Lung (tissue), 12 donors: ENCODE measurements around the gene MAPK7. TPM values are rescaled to one million over a fixed set of nuclear protein-coding genes. Genes with fewer than 3 reads are reported as not detected.
A peak's percentile ranks its signal among the peaks of the same experiment; 100 is the strongest.

Experiments used
- ATAC-seq: fragments of 200-7000 bp; cut with Tn5 transposase; one replicate; pipeline ENCODE4 v1.9.1; 2020; ENCODE audit warnings: moderate number of reproducible peaks; ENCODE audit not compliant: insufficient read depth, low FRiP score
- DNase-seq, 3 donors: peaks; one replicate each; pipeline ENCODE4 v3.0.0-alpha.2; 2013 to 2017
- H3K27ac ChIP-seq, 2 donors: one replicate each; pipeline ENCODE4 v1.5.1; 2013; ENCODE audit warnings: mild to moderate bottlenecking in 2 of 2, moderate library complexity in 2 of 2, control low read depth in 1 of 2, inconsistent platforms in 1 of 2, low read depth in 1 of 2, low read length in 1 of 2
- H3K27me3 ChIP-seq, 3 donors: one replicate each; pipeline ENCODE4 v1.5.1; 2013; ENCODE audit warnings: low read length in 2 of 3; ENCODE audit not compliant: control insufficient read depth in 3 of 3, insufficient read depth in 3 of 3
- H3K36me3 ChIP-seq, 4 donors: one replicate each; pipeline ENCODE4 v1.5.1; 2013; ENCODE audit warnings: low read length in 4 of 4, mild to moderate bottlenecking in 1 of 4, moderate library complexity in 1 of 4; ENCODE audit not compliant: control insufficient read depth in 4 of 4, insufficient read depth in 4 of 4
- H3K4me1 ChIP-seq, 5 donors: one replicate each; pipeline ENCODE4 v1.5.1; 2013; ENCODE audit warnings: low read length in 5 of 5, mild to moderate bottlenecking in 2 of 5, moderate library complexity in 1 of 5; ENCODE audit not compliant: control insufficient read depth in 5 of 5, insufficient read depth in 5 of 5
- H3K4me3 ChIP-seq: one replicate; pipeline ENCODE4 v1.5.1; 2013; ENCODE audit warnings: mild to moderate bottlenecking, control low read depth, moderate library complexity
- H3K9ac ChIP-seq, 2 donors: one replicate each; pipeline ENCODE4 v1.5.1; 2013; ENCODE audit warnings: low read length in 2 of 2, control low read depth in 1 of 2; ENCODE audit not compliant: insufficient read depth in 1 of 2
- H3K9me3 ChIP-seq, 4 donors: one replicate each; pipeline ENCODE4 v1.5.1; 2013; ENCODE audit warnings: low read length in 3 of 4, mild to moderate bottlenecking in 1 of 4, moderate library complexity in 1 of 4; ENCODE audit not compliant: control insufficient read depth in 4 of 4, insufficient read depth in 3 of 4
- CTCF ChIP-seq: IDR thresholded peaks from 2 replicates; pipeline ENCODE4 v1.5.1; 2012; ENCODE audit warnings: mild to moderate bottlenecking; ENCODE audit errors: control extremely low read depth, extremely low read depth
- WGBS, 2 donors: extraction: QIAGEN DNeasy Blood & Tissue Kit; methylation state at CpG; one replicate each; pipeline ENCODE4 v1.1.7; 2013; 5-methylcytosine and 5-hydroxymethylcytosine counted together
- polyA plus RNA-seq, 2 donors: library from polyadenylated mRNA; stranded (reverse); fragments of 200-250 nt; gene quantifications; one replicate each; pipeline ENCODE4 v1.2.1, GENCODE V29; 2013
- total RNA-seq, 2 donors: library from RNA; depleted of rRNA in 1 of 2; stranded (reverse); fragments of >200 nt in 1 of 2; gene quantifications; one replicate each; pipeline ENCODE4 v1.2.1, GENCODE V29; 2014 to 2021
- donor health status: control.
- donor health status: control.
- donor health status: Bipolar disorder and iron deficiency.
- donor health status: healthy.
- donor health status: DM: yes; HTN: yes; CAD: no.

Gene MAPK7
- total and polyA plus RNA-seq, 4 donors: 13.7 to 45.7 (median 22.8) TPM

GRCh38 chr17:19399750-19400450, 21.6 kb downstream of the MAPK7 start:
- Histone ChIP-seq H3K9ac (no peak overlapping the region), H3K4me3 (no peak overlapping the region), H3K36me3 (no peaks in the 10 kb centered on the region), H3K4me1 (peaks cover 0 to 45% (median 20%) of the 10 kb centered on the region in 5 donors), H3K9me3 (peaks cover 0 to 3% (median 0%) of the 10 kb centered on the region in 4 donors), H3K27ac (peak overlapping the region in 1 of 2 donors; percentile 62), H3K27me3 (no peaks in the 10 kb centered on the region)
- 84% methylated on average over 3 of the region's 3 CpGs for WGBS, 2 donors
- no peak for TF ChIP-seq CTCF
- DNase-seq (peak; percentile 87 to 94 (median 89)), ATAC-seq (no peak)

GRCh38 chr17:19401321-19402010, 23.2 kb downstream of the MAPK7 start:
- 84 to 85% methylated on average over 8 of the region's 8 CpGs for WGBS, 2 donors
- Histone ChIP-seq H3K36me3 (no peaks in the 10 kb centered on the region), H3K9ac (no peak overlapping the region), H3K4me1 (peaks cover 0 to 45% (median 20%) of the 10 kb centered on the region in 5 donors), H3K27me3 (no peaks in the 10 kb centered on the region), H3K9me3 (peaks cover 0 to 3% (median 0%) of the 10 kb centered on the region in 4 donors), H3K27ac (no peak overlapping the region), H3K4me3 (no peak overlapping the region)
- ATAC-seq: no peak
- TF ChIP-seq CTCF: no peak
- peak in 1 of 3 donors; percentile 36 for DNase-seq

GRCh38 chr17:19402171-19402570, 23.9 kb downstream of the MAPK7 start:
- ATAC-seq (no peak), DNase-seq (peak in 2 of 3 donors; percentile 38 to 42)
- 87 to 88% methylated on average over 1 of the region's 1 CpG for WGBS, 2 donors
- no peak overlapping the region for H3K9ac ChIP-seq
- H3K9me3 ChIP-seq: peaks cover 0 to 3% (median 0%) of the 10 kb centered on the region in 4 donors
- peaks cover 0 to 45% (median 20%) of the 10 kb centered on the region in 5 donors for H3K4me1 ChIP-seq
- no peaks in the 10 kb centered on the region for H3K27me3 ChIP-seq
- no peak for TF ChIP-seq CTCF
- no peaks in the 10 kb centered on the region for H3K36me3 ChIP-seq
- no peak overlapping the region for H3K27ac ChIP-seq
- no peak overlapping the region for H3K4me3 ChIP-seq
